HepG2 (cell line): Measurements from ENCODE around the gene MT1F. TPM values are rescaled to one million over a fixed set of nuclear protein-coding genes. Genes with fewer than 3 reads are reported as not detected.

Experiments
- ATAC-seq: fragments of 200-7000 bp; cut with Tn5 transposase; 3 replicates; pipeline ENCODE4 v1.9.1; 2020; ENCODE audit warnings: mild to moderate bottlenecking, moderate library complexity
- BruUV-seq: library from RNA; stranded (reverse); fragments of 400-500 nt; replicated peaks from 2 replicates; lab custom pipeline; 2021; lab: Mats Ljungman, UMichigan
- CTCF ChIA-PET: fragments of 300-600 bp; formaldehyde crosslinking; extraction: SDS; loops from one replicate; lab custom pipeline; 2021; ENCODE audit warnings: low total read pairs, inconsistent platforms, low intra/inter-chr PET ratio; lab: Yijun Ruan, JAX
- POLR2A ChIA-PET: fragments of 350-600 bp; sonication (Branson Sonifier 250); formaldehyde crosslinking; loops from one replicate; lab custom pipeline; 2020; ENCODE audit warnings: antibody characterized with exemption, inconsistent platforms; lab: Yijun Ruan, JAX
- DNase-seq: peaks from one replicate; pipeline ENCODE4 v3.0.0-alpha.2; 2015; ENCODE audit warnings: low spot score
- FAIRE-seq: peaks from 3 replicates; lab custom pipeline; 2011; peaks lifted over from hg19 to GRCh38; lab: Jason Lieb, UNC
- H2AFZ ChIP-seq: one replicate; pipeline ENCODE4 v1.6.1; 2011; ENCODE audit warnings: low read length, inconsistent platforms
- H3K27ac ChIP-seq: fragments of 300-600 bp; 3 replicates; pipeline ENCODE4 v1.8.0; 2011; ENCODE audit warnings: mixed run types, mild to moderate bottlenecking, mixed read lengths, low read length, inconsistent platforms; ENCODE audit not compliant: insufficient read depth; ENCODE audit errors: extremely low read length
- H3K27me3 ChIP-seq, 2 experiments: fragments of 200-600 bp in 1 of 2; 2 replicates in 1 of 2; 3 replicates in 1 of 2; pipeline versions ENCODE4 v1.6.0 to v1.8.0; 2011; ENCODE audit warnings: low read length in 2 of 2, mild to moderate bottlenecking in 2 of 2, moderate library complexity in 2 of 2, inconsistent platforms in 1 of 2; ENCODE audit not compliant: insufficient read depth in 2 of 2, control insufficient read depth in 1 of 2
- H3K36me3 ChIP-seq, 2 experiments: fragments of 200-600 bp in 1 of 2; replicated peaks in 1 of 2; 2 replicates in 1 of 2; 3 replicates in 1 of 2; pipeline versions ENCODE4 v1.5.1 to v1.8.0; 2011; ENCODE audit warnings: low read length in 2 of 2, inconsistent platforms in 1 of 2; ENCODE audit not compliant: insufficient read depth in 2 of 2, control insufficient read depth in 1 of 2
- H3K4me1 ChIP-seq: 2 replicates; pipeline ENCODE4 v1.5.1; 2012; ENCODE audit warnings: low read length, inconsistent platforms; ENCODE audit not compliant: insufficient read depth
- H3K4me2 ChIP-seq: 2 replicates; pipeline ENCODE4 v1.6.0; 2011; ENCODE audit warnings: low read depth, low read length, inconsistent platforms
- H3K4me3 ChIP-seq, 3 experiments: fragments of 200-600 bp in 1 of 3; sonication (generic), shearing (Covaris generic) in 1 of 3; replicated peaks in 1 of 3; 2 replicates each; pipeline ENCODE4 v1.5.1; 2011 to 2016; ENCODE audit warnings: low read length in 3 of 3, inconsistent platforms in 2 of 3, low read depth in 2 of 3, mild to moderate bottlenecking in 2 of 3, control low read depth in 1 of 3, mixed read lengths in 1 of 3; ENCODE audit not compliant: insufficient read depth in 1 of 3
- H3K79me2 ChIP-seq: one replicate; pipeline ENCODE4 v1.6.1; 2011; ENCODE audit warnings: low read length, inconsistent platforms; ENCODE audit not compliant: insufficient read depth
- H3K9ac ChIP-seq: 2 replicates; pipeline ENCODE4 v1.6.0; 2011; ENCODE audit warnings: mild to moderate bottlenecking, low read depth, low read length, inconsistent platforms; ENCODE audit not compliant: insufficient read depth
- H3K9me3 ChIP-seq: 2 replicates; pipeline ENCODE4 v1.5.1; 2012; ENCODE audit warnings: mild to moderate bottlenecking, low read length
- H4K20me1 ChIP-seq: 2 replicates; pipeline ENCODE4 v1.6.0; 2011; ENCODE audit warnings: inconsistent platforms, mild to moderate bottlenecking, low read length, moderate library complexity; ENCODE audit not compliant: insufficient read depth
- KDM5B ChIP-seq: sonication (generic); formaldehyde crosslinking; IDR thresholded peaks from 2 replicates; pipeline ENCODE4 v1.4.0; 2020; ENCODE audit warnings: missing genetic modification reagents, mild to moderate bottlenecking, borderline replicate concordance
- MBD4 ChIP-seq: IDR thresholded peaks from 2 replicates; pipeline ENCODE4 v1.6.1; 2012; ENCODE audit warnings: low read length, inconsistent platforms, borderline replicate concordance
- ZSCAN21 ChIP-seq: sonication (generic); formaldehyde crosslinking; IDR thresholded peaks from 2 replicates; pipeline ENCODE4 v1.8.0; 2022; ENCODE audit warnings: mild to moderate bottlenecking, missing genetic modification reagents, moderate library complexity, borderline replicate concordance
- ZSCAN22 ChIP-seq: sonication (generic); formaldehyde crosslinking; IDR thresholded peaks from 2 replicates; pipeline ENCODE4 v1.4.0; 2020; ENCODE audit warnings: mild to moderate bottlenecking, missing genetic modification reagents
- WGBS: methylation state at CpG from one replicate; pipeline ENCODE4 v1.1.6; 2017; ENCODE audit warnings: low lambda C conversion rate; 5-methylcytosine and 5-hydroxymethylcytosine counted together
- in situ Hi-C: cut with HindIII; loops from 2 replicates; pipeline ENCODE4 v1.10.0; 2017; ENCODE audit warnings: low pct_unique_long_range_greater_than_20kb; ENCODE audit not compliant: extremely low pct_ligation_motif_present
- intact Hi-C: fragments of 100-400 bp; cut with micrococcal nuclease; formaldehyde crosslinking; loops from one replicate; pipeline ENCODE4 v1.10.0; 2022; ENCODE audit not compliant: unreplicated experiment
- polyA plus RNA-seq, 8 experiments: library from polyadenylated mRNA; depleted of rRNA in 3 of 8; stranded (reverse) in 7 of 8; unstranded in 1 of 8; fragments of >200 nt; fragmentation: Illumina TruSeq in 4 of 8; extraction: Trizol in 4 of 8; gene quantifications; 2 replicates each; pipeline versions ENCODE4 v1.2.1 to v1.2.3, GENCODE V29; 2011 to 2016; ENCODE audit warnings: low read depth in 4 of 8, missing spikeins in 1 of 8, mixed read lengths in 1 of 8; ENCODE audit not compliant: insufficient read depth in 1 of 8
- total RNA-seq, 5 experiments: library from RNA; depleted of rRNA; stranded (reverse); fragments of >200 nt; fragmentation: Illumina TruSeq; extraction: Trizol; gene quantifications; 2 replicates each; pipeline ENCODE4 v1.2.3, GENCODE V29; 2016; ENCODE audit warnings: low read depth in 1 of 5
- TF ChIP-seq, protein P1 (sequence below): conservative IDR thresholded peaks from 2 replicates; pipeline ENCODE4 v1.6.1; 2018; ENCODE audit warnings: missing genetic modification reagents
- TF ChIP-seq, protein P2 (sequence below): sonication (generic); formaldehyde crosslinking; IDR thresholded peaks from 2 replicates; pipeline ENCODE4 v1.5.1; 2020; ENCODE audit warnings: missing genetic modification reagents, mild to moderate bottlenecking, borderline replicate concordance
- TF ChIP-seq, protein P3 (sequence below): sonication (generic); formaldehyde crosslinking; IDR thresholded peaks from 2 replicates; pipeline ENCODE4 v1.4.0; 2020; ENCODE audit warnings: missing genetic modification reagents
- TF ChIP-seq, protein P4 (sequence below): sonication (generic); formaldehyde crosslinking; IDR thresholded peaks from 2 replicates; pipeline ENCODE4 v1.5.0; 2020; ENCODE audit warnings: missing genetic modification reagents
- TF ChIP-seq, protein P5 (sequence below): sonication (generic); formaldehyde crosslinking; conservative IDR thresholded peaks from 2 replicates; pipeline ENCODE4 v1.4.0; 2020; ENCODE audit warnings: missing genetic modification reagents

Gene MT1F
- total and polyA plus RNA-seq, 2 of the 13 experiments (the other 11 are each of a cell fraction or from before 2014, with no cell fraction given), result 1.9 to 169 TPM

DNA sequence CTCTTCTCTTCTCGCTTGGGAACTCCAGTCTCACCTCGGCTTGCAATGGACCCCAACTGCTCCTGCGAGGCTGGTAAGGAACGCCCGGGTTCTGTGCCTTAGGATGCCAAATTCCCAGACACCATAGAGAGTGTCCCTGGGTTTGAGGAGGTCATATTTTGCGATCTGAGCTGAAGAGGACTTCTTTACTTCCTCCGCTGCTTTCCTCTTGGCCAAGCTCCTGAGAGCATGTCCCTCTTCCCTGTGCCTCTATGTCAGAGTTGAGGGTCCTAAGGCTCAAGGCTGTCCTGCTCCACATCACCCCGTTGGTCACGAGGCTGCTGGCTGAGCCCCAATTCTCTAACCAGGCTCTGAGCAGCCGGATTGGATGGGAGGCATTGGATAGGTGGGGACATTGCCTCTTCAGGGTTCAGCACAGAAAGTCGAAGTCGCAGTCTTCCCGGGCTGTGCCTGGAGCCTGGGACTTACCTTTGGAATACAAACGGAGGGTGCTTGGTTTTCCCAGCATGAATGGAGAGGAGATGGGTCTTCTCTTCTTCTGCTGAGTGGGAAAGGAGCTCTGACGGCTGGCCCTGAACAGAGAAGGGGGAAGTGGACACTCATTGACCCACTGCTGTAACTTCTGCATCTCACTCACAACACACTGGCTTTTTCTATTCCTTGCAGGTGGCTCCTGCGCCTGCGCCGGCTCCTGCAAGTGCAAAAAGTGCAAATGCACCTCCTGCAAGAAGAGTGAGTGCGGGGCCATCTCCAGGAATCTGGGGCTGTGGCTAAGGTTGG, 12.3 kb downstream of the MT1F start:
- peaks cover 7 to 43% of the 10 kb centered on the region in 2 experiments for H3K27me3 ChIP-seq
- H3K27ac ChIP-seq, result no peak overlapping the region
- no peak overlapping the region for H3K9ac ChIP-seq
- no peaks in the 10 kb centered on the region for H3K36me3 ChIP-seq
- DNase-seq (no peak), ATAC-seq (no peak), FAIRE-seq (no peak)
- no TSS peak for BruUV-seq
- in situ Hi-C loops (no loop called here), intact Hi-C loops (loop anchor here (5.0 kb wide), 1 partner anchor 192 kb away; no protein-coding TSS in a partner anchor)
- no peaks in the 10 kb centered on the region for H4K20me1 ChIP-seq
- WGBS, result 43% methylated on average over 19 of the region's 19 CpGs
- POLR2A ChIA-PET, result interaction anchor here (1.1 kb wide), 1 partner anchor 45 kb away, joined by 3 read pairs; the partner anchor contains the start of gene MT1E
- H2AFZ ChIP-seq, result no peak overlapping the region
- peaks cover 27% of the 10 kb centered on the region for H3K4me1 ChIP-seq
- H3K79me2 ChIP-seq, result no peaks in the 10 kb centered on the region
- TF ChIP-seq ZSCAN22 (CRISPR knock-in tag), result no peak
- TF ChIP-seq, protein P1, sequence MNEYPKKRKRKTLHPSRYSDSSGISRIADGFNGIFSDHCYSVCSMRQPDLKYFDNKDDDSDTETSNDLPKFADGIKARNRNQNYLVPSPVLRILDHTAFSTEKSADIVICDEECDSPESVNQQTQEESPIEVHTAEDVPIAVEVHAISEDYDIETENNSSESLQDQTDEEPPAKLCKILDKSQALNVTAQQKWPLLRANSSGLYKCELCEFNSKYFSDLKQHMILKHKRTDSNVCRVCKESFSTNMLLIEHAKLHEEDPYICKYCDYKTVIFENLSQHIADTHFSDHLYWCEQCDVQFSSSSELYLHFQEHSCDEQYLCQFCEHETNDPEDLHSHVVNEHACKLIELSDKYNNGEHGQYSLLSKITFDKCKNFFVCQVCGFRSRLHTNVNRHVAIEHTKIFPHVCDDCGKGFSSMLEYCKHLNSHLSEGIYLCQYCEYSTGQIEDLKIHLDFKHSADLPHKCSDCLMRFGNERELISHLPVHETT, result no peak
- 0 out of 2 replicates have a peak, but pooled peaks have one; percentile 3 for TF ChIP-seq KDM5B (CRISPR knock-in tag)
- TF ChIP-seq, protein P2, sequence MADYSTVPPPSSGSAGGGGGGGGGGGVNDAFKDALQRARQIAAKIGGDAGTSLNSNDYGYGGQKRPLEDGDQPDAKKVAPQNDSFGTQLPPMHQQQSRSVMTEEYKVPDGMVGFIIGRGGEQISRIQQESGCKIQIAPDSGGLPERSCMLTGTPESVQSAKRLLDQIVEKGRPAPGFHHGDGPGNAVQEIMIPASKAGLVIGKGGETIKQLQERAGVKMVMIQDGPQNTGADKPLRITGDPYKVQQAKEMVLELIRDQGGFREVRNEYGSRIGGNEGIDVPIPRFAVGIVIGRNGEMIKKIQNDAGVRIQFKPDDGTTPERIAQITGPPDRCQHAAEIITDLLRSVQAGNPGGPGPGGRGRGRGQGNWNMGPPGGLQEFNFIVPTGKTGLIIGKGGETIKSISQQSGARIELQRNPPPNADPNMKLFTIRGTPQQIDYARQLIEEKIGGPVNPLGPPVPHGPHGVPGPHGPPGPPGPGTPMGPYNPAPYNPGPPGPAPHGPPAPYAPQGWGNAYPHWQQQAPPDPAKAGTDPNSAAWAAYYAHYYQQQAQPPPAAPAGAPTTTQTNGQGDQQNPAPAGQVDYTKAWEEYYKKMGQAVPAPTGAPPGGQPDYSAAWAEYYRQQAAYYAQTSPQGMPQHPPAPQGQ (CRISPR knock-in tag), result no peak
- TF ChIP-seq, protein P3, sequence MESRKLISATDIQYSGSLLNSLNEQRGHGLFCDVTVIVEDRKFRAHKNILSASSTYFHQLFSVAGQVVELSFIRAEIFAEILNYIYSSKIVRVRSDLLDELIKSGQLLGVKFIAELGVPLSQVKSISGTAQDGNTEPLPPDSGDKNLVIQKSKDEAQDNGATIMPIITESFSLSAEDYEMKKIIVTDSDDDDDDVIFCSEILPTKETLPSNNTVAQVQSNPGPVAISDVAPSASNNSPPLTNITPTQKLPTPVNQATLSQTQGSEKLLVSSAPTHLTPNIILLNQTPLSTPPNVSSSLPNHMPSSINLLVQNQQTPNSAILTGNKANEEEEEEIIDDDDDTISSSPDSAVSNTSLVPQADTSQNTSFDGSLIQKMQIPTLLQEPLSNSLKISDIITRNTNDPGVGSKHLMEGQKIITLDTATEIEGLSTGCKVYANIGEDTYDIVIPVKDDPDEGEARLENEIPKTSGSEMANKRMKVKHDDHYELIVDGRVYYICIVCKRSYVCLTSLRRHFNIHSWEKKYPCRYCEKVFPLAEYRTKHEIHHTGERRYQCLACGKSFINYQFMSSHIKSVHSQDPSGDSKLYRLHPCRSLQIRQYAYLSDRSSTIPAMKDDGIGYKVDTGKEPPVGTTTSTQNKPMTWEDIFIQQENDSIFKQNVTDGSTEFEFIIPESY (CRISPR knock-in tag), result no peak
- TF ChIP-seq ZSCAN21 (CRISPR knock-in tag), result no peak
- TF ChIP-seq, protein P4, sequence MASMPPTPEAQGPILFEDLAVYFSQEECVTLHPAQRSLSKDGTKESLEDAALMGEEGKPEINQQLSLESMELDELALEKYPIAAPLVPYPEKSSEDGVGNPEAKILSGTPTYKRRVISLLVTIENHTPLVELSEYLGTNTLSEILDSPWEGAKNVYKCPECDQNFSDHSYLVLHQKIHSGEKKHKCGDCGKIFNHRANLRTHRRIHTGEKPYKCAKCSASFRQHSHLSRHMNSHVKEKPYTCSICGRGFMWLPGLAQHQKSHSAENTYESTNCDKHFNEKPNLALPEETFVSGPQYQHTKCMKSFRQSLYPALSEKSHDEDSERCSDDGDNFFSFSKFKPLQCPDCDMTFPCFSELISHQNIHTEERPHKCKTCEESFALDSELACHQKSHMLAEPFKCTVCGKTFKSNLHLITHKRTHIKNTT, result no peak
- TF ChIP-seq, protein P5, sequence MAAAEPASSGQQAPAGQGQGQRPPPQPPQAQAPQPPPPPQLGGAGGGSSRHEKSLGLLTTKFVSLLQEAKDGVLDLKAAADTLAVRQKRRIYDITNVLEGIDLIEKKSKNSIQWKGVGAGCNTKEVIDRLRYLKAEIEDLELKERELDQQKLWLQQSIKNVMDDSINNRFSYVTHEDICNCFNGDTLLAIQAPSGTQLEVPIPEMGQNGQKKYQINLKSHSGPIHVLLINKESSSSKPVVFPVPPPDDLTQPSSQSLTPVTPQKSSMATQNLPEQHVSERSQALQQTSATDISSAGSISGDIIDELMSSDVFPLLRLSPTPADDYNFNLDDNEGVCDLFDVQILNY (CRISPR knock-in tag), result no peak
- no peak for TF ChIP-seq MBD4
- no peak overlapping the region for H3K4me2 ChIP-seq
- CTCF ChIA-PET, result no interaction called here
- H3K9me3 ChIP-seq, result no peaks in the 10 kb centered on the region
- no peak overlapping the region for H3K4me3 ChIP-seq
